Measurements from ENCODE around the gene MET. TPM values are rescaled to one million over a fixed set of nuclear protein-coding genes. Genes with fewer than 3 reads are reported as not detected.

The MET gene
- total and polyA plus RNA-seq, 2 of the 13 experiments (the other 11 are each of a cell fraction or from before 2014, with no cell fraction given) = 21.8 to 31.5 TPM

GRCh38 chr7:116687801-116688201, 15.8 kb downstream of the MET start:
- peaks cover 28% of the 10 kb centered on the region for H3K79me2 ChIP-seq (ENCODE audit: insufficient read depth, low read length)
- H2AFZ ChIP-seq (ENCODE audit: low read length) = no peak overlapping the region
- peak; percentile 25; the same call in 1 of the 3 replicates for ATAC-seq
- no peak overlapping the region for H3K9ac ChIP-seq (ENCODE audit: insufficient read depth, low read depth, low read length)
- peak overlapping the region; percentile 47 for H3K27ac ChIP-seq (ENCODE audit: extremely low read length, insufficient read depth, low read length)
- no peak for FAIRE-seq
- H3K4me2 ChIP-seq (ENCODE audit: low read depth, low read length) = peak overlapping the region; percentile 62
- in situ Hi-C loops (cut with HindIII; ENCODE audit: extremely low pct_ligation_motif_present, low pct_unique_long_range_greater_than_20kb) = no loop called here
- H4K20me1 ChIP-seq (ENCODE audit: insufficient read depth, low read length) = no peaks in the 10 kb centered on the region
- peaks cover 47% of the 10 kb centered on the region for H3K4me1 ChIP-seq (ENCODE audit: insufficient read depth, low read length)
- no peaks in the 10 kb centered on the region for H3K9me3 ChIP-seq (ENCODE audit: low read length)
- H3K36me3 ChIP-seq (replicated peaks in 1 of 2; ENCODE audit: control insufficient read depth in 1 of 2, insufficient read depth in 2 of 2, low read length in 2 of 2) = no peaks in the 10 kb centered on the region
- ChIA-PET POLR2A (interaction anchor here (1.0 kb wide), 1 partner anchor 123 kb away, joined by 3 read pairs; no protein-coding TSS in a partner anchor), CTCF (ENCODE audit: low intra/inter-chr PET ratio, low total read pairs) (no interaction called here)
- H3K27me3 ChIP-seq (ENCODE audit: control insufficient read depth in 1 of 2, insufficient read depth in 2 of 2, low read length in 2 of 2) = no peaks in the 10 kb centered on the region
- peak; percentile 10 for DNase-seq (ENCODE audit: low spot score)
- 55% methylated on average over 7 of the region's 7 CpGs for WGBS (ENCODE audit: low lambda C conversion rate)
- TF ChIP-seq HOMEZ (CRISPR knock-in tag; IDR thresholded peaks at IDR 0.05; ENCODE audit: low read depth) = peak; percentile 90; the same call in 1 of the 2 replicates
- peak; percentile 75 for TF ChIP-seq FOSL2 (CRISPR knock-in tag; IDR thresholded peaks at IDR 0.05)
- TF ChIP-seq ZBTB40 (IDR thresholded peaks at IDR 0.05) = no peak
- TF ChIP-seq ZBTB40 (CRISPR knock-in tag; IDR thresholded peaks at IDR 0.05) = no peak
- TF ChIP-seq ZNF432 (CRISPR knock-in tag; IDR thresholded peaks at IDR 0.05; ENCODE audit: borderline replicate concordance) = no peak
- TF ChIP-seq ELF3 (CRISPR knock-in tag; IDR thresholded peaks at IDR 0.05) = 0 out of 2 replicates have a peak, but pooled peaks have one; percentile 27
- no peak for TF ChIP-seq SOX13 (IDR thresholded peaks at IDR 0.05)
- 0 out of 4 replicates have a peak, but pooled peaks of 1 of the 2 experiments have one; percentile 7 for TF ChIP-seq SOX13 (CRISPR knock-in tag; conservative IDR thresholded peaks at IDR 0.05 in 1 of 2, IDR thresholded peaks at IDR 0.05 in 1 of 2)
- no peak overlapping the region for H3K4me3 ChIP-seq (replicated peaks in 1 of 3; ENCODE audit: insufficient read depth in 1 of 3, low read depth in 2 of 3, low read length in 3 of 3)
- no TSS peak for BruUV-seq (replicated peaks)
- intact Hi-C loops (cut with micrococcal nuclease; ENCODE audit: unreplicated experiment) = loop anchor here (5.0 kb wide), 1 partner anchor 114 kb away; no protein-coding TSS in a partner anchor

Data from HepG2 (cell line).